Measurements from ENCODE around the gene WDR4.
"Not testable (repeated sequence)": the region's sequence is repeated elsewhere in the genome, so short reads cannot be mapped to it uniquely, and the experiment has no call there.

WDR4 gene, protein sequence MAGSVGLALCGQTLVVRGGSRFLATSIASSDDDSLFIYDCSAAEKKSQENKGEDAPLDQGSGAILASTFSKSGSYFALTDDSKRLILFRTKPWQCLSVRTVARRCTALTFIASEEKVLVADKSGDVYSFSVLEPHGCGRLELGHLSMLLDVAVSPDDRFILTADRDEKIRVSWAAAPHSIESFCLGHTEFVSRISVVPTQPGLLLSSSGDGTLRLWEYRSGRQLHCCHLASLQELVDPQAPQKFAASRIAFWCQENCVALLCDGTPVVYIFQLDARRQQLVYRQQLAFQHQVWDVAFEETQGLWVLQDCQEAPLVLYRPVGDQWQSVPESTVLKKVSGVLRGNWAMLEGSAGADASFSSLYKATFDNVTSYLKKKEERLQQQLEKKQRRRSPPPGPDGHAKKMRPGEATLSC

DNA sequence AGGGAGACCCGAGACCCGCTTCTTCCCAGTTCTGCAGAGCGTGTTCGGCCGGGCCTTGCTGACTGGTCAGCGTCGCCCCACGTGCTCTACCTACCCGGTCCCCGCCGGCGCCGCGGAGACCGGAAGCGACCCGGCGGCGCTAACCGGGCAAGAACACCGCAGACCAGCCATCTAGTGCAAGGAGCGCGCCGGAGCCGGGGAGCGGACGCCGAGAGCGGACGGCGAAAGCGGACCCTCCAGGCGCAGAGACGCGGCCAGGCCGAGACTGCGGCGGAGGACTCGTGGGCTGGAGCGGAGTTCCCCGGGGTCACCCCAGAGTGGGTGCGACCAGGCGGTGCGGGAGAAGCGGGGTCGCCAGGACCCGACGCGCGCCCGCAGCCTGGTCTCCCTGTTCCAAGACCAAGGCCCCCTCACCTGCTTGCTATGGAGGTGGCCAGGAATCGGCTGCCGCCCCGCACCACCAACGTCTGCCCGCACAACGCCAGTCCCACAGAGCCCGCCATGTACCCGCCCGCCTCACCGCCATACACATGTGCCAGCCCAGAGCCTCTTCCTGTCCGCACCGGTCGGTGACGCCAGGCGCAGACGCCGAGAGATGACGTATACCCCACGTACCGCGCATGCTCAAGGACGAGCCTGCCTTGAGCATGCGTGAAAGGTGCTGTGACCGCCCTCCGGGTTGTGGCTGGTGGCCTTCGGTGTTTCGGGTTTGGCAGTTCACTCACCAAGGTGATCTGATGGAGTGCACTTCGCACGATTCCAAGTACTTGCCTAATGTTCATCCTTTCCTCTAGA, at the start of gene WDR4:
WDR4 (minus strand) TSS at position 547 of the 795 bp plus-strand sequence; CDS start at position 503, 44 bp downstream.
- peak; percentile 98 for DNase-seq (ENCODE audit: low read depth in 2 of 2)

DNA sequence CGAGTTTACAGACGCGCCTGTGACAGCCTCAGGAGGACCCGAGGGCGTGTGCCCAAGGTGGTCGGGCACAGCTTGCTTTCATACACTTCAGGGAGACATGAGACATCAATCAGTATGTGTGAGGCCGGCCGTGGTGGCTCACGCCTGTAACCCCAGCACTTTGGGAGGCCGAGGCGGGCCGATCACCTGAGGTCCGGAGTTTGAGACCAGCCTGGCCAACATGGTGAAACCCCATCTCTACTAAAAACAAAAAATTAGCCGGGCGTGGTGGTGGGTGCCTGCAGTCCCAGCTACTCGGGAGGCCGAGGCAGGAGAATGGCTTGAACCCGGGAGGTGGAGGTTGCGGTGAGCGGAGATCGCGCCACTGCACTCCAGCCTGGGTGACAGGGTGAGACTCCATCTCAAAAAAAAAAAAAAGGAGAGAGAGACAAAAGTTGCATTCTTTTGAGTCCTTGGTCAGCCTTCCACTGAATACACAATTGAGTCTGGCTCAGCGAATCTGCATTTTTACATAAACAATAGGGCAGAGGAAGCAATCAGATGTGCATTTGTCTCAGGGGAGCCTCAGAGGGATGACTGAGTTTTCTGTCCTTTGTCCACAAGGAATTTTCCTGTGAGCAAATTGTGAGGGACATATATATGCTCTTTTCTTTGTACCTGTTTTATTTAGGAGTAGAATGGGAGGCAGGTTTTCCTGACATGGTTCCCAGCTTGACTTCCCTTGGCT, 48.3 kb upstream of the WDR4 start:
- DNase-seq (ENCODE audit: low read depth in 2 of 2) = not testable (repeated sequence)

DNA sequence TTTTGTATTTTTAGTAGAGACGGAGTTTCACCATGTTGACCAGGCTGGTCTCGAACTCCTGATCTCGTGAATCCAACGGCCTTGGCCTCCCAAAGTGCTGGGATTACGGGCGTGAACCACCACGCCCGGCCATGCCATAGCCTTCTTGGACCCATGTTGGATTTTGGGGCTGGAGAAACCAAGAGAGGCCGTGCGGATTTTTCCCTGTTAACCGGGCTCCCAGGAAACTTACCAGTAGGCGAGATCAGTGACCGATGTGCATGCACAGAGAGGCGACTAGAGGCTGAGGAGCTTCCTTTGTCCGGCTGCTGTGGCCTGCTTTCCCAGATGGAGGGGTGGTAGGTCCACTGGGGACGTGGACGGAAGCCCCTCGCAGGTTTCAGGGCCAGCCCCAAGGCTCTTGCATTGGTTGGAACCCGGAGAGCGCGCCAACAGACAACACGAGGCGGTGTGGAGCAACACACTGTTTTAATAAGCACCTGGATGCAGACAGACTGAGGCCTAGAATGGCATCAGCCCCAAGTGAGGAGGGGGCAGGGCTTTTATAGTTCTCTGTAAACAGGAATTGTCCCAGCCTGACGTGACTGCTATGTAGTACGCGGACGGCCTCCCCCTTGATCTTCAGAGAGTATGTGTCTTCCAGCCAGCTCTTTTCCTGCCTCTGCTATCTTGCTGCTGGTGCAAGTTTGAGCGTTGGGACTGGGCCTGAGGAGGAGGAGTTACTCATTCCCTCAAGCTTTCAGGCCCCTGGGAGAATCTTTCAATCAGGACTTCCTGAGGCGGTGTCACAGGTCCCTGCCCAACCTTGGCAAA, 46.0 kb upstream of the WDR4 start, which contains the start of gene ERVH48-1:
ERVH48-1 (minus strand) TSS at position 517 of the 813 bp plus-strand sequence. CDS start 6,624 bp downstream, outside the sequence.
- DNase-seq (ENCODE audit: low read depth in 2 of 2) = no peak

DNA sequence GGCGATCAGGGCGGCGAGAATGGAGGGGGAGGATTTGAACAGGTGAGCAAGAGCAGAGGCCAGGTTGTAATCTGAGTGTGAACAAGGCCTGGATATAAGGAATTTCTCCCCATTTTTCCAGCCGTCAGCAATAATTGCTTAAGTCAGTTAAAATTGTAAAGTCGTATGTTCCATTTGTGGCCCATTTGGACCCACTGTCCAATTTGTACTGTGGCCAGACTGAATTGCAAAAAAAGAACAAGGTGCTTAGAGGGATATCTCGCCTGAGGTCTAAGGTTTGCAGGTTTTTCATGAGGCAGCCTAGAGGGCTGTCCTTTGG, 45.1 kb upstream of the WDR4 start:
- DNase-seq (ENCODE audit: low read depth in 2 of 2) = no peak

DNA sequence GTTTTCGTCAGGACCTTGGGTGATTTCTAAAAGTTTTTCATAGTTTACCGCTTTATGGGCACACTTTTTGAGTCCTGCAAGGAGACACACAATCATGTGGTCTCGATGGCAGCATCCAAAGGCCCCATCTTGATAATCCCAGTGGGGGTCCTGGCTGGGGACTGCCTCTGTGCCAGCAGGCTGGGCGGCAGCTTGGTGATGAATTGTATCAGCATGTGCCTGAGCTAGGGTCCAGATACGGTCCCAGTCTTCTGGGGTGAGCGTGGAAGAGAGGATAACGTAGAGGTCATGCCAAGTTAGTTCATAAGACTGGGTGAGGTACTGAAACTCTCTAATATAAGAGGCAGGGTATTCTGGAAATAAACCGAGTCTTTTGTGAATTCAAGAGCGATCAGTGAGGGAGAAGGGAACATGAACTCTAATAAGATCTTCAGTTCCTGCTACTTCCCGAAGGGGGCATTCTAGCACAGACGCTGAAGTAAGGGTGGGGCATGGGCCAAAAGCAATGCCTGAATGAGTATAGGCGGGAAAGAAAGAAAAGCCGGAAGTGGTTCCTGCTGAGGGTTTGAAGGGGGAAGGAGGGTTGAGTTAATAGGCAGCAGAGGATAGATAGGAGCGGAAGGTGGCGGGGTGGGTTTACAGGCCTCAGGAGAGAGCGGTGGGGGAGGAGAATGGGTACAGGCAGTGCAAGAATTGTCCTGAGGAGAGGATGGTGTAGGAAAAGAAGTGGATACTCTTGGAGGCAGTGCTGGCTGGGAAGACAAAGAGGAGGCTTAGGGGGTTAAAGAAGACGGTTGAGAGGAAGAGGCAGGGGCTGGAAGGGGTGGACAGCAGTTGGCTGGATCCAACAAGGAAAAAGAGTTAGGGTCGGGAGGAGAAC, 44.5 kb upstream of the WDR4 start:
- peak; percentile 68 to 69 for DNase-seq (ENCODE audit: low read depth in 2 of 2)

DNA sequence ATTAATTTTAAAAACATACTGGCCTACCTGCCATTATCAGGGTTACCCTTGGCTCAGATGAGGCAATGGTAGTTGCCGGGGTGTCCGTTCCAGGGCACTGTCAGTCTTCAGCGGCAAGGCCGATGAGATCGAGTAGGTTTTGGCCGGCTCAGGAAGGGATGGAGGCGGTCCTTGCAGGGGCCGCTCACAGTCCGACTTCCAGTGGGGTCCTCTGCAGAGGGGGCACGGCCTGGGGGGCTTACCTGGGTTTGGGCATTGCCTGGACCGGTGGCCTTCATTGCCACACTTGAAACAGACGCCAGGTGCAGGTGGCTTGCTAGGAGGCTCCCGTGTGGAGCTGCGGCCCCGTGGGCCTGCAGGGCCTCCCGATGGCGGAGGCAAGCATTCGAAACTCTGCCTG, 43.6 kb upstream of the WDR4 start:
- DNase-seq (ENCODE audit: low read depth in 2 of 2) = no peak

DNA sequence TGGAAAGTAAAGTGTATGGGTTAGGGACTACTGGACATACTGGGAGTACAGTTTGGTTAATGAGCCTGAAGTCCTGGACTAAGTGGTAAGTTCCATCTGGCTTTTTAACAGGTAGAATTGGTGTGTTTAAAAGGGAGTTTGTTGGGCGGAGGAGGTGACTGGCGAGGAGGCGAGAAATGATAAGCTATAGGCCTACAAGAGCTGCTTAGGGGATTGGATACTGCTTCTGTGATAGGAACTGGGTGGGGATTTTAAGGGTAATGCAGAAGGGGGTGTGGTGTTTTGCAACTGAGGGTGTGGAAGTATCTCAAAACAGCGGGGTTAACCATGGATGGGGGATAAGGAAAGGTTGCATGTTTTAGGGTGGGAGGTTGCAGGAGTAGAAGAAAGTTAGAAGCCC, 42.6 kb upstream of the WDR4 start:
- DNase-seq (ENCODE audit: low read depth in 2 of 2) = no peak

DNA sequence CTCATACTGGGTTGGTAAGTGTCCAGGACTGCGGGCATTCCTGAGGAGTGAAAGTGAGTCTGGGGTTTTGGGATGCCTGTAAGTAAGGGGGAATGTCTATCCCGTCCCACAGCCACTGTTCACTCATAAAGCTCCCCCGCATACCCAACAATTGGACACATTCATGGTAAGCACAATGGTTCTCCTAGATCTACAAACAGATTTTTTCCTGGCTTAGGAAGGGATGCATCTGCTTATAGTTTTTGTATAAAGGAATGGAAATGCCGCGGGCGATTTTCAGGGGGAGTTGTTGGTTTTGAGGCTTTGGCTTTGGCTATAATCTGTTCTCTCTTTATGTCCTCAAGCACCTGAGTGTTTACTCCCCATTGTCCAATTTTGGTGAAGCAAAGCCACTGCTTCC, 39.0 kb upstream of the WDR4 start:
- DNase-seq (ENCODE audit: low read depth in 2 of 2) = no peak

DNA sequence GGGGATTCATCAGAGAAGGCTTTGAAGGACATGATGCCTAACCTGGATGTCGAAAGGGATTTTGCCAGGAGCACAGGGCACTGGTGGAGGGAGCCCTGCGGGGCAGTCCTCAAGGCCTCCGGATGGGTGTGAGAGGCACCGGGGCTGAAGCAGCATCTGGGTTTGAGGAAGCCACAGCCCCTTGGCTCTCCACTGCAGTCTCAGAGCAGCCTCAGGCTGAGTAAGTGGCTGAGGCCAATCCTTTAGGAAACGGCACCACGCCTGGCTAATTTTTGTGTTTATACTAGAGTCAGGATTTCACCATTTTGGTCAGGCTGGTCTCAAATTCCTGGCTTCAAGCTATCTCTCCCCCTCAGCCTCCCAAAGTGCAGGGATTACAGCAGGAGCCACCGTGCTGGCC, 34.1 kb upstream of the WDR4 start:
- no peak for DNase-seq (ENCODE audit: low read depth in 2 of 2)

DNA sequence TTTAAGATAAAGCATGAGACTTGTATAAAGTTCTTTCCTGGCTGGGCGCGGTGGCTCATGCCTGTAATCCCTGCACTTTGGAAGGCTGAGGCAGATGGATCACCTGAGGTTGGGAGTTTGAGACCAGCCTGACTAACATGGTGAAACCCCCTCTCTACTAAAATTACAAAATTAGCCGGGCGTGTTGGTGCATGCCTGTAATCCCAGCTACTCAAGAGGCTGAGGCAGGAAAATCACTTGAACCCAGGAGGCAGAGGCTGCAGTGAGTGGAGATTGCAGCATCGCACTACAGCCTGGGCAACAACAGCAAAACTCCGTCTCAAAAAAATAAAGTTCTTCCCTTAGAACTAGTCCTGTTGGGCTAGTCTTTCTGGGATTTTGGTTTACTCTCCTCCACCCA, 32.6 kb upstream of the WDR4 start:
- not testable (repeated sequence) for DNase-seq (ENCODE audit: low read depth in 2 of 2)

DNA sequence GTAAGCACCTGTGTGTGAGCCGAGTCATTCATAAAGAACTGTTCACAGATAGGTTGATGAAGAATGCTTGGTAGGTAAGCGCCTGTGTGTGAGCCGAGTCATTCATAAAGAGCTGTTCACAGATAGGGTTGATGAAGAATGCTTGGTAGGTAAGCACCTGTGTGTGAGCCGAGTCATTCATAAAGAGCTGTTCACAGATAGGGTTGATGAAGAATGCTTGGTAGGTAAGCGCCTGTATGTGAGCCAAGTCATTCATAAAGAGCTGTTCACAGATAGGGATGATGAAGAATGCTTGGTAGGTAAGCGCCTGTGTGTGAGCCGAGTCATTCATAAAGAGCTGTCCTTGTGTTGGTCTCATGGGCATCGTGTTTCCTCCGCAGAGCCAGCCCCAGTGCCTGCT, 29.1 kb upstream of the WDR4 start:
- DNase-seq (ENCODE audit: low read depth in 2 of 2) = not testable (repeated sequence)

DNA sequence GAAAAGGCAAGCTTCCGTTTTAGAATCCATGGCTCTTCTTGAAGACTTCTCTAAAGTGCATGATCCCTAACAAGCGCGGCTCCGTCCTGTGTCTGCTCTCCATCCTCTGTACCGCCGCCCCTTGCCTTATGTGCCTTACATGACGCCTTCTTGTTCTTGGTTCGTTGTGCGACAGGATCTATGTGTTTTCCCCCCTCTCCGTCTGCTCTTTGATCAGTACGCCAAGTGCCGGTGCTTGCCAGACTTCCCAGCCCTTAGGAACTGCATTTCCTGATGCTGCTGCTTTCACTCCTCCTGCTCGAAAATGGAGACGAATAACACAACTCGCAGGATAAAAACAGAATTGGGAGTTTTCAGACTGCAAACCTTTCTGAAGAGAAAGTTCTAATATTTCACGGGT, 26.9 kb upstream of the WDR4 start:
- DNase-seq (ENCODE audit: low read depth in 2 of 2) = no peak

DNA sequence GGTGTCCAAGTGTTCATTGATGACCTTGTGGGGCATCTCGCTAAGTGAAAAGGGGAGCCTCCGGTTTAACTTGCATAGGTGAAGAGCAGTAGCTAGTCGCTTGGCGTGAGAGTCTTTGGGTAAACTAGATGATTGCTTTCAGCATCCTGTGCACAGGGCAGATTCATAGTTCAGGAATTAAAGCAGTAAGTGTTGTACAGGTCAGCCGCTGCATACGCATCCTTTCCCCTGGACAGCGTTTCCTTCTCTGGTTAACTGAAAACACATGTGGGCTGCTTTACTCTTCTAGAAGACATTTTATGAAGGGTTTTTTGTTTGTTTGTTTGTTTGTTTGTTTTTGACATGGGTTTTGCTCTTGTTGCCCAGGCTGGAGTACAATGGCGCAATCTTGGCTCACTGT, 25.9 kb upstream of the WDR4 start:
- no peak for DNase-seq (ENCODE audit: low read depth in 2 of 2)

DNA sequence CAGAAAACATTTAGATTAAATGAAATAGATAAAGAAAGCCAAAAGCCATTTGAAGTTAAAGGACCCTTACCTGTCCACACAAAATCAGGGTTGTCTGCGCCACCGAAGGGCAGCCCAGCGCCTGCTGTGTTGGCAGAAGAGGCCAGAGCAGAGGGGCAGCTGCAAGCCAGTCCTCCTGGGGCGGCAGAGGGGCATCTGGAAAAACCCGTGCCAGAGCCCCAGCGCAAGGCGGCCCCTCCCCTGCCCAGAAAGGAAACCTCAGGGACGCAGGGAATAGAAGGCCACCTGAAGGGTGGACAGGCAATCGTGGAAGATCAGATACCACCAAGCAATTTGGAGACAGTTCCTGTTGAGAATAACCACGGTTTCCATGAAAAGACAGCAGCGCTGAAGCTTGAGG, 24.5 kb upstream of the WDR4 start:
- no peak for DNase-seq (ENCODE audit: low read depth in 2 of 2)

DNA sequence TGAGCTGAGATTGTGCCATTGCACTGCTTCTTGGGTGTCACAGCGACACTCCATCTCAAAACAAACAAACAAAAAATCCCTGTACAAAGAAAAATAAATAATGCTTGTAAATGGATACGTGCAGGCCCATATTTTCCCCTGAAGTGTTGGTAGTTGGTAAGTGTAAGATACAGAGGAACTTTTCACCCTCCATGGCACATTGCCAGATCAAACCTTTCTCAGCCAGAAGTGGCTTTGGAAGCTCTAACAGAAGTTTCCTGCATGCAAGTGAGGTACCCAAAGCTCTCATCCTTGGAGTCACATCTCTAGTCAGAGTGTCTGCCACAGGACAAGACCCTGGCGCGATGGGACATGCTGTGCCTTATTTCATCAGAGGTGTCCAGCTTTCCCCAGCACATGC, 21.1 kb upstream of the WDR4 start:
- DNase-seq (ENCODE audit: low read depth in 2 of 2) = no peak

DNA sequence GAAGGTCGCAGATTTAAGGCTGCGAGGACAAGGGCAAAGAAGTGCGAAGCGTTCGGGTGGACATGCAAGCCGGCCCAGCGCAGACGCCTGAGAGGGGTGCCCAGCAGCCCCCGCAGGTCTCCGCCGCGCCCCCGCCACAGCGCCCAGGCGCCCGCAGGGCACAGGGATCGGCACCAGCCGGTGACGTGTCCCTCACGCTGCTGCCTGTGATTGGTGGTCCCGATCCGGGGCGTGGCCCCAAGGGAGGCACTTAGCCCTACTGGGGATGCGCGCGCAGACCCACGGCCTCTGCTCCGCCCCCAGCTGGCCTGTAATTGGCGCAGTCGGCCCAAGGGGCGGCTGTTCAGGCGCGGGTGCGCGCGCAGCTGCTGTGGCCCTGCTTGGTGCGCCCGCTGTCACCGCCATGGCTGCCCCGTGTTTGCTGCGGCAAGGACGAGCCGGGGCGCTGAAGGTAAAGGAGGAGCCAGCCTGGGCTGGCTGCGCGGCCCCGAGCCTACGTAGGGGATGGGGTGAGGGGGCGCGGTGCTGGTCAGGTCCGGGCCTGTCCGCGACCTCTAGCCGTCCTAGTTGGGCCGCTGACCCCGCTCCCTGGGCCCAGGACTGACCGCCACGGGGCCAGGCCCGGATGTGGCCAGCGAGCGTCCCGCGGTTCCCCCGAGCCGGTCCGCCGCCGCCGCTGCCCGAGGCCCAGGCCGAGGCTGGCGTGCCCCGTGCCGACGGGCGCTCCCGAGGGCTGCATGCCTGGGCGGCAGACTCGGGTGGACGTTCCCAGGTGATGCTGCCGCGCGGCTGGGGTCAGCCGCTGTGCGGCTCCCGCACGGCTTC, 13.8 kb upstream of the WDR4 start, which contains the start of gene NDUFV3:
NDUFV3 (plus strand) TSS at position 379 of the 825 bp plus-strand sequence; CDS start at position 404, 25 bp downstream.
- DNase-seq (ENCODE audit: low read depth in 2 of 2) = peak; percentile 100

DNA sequence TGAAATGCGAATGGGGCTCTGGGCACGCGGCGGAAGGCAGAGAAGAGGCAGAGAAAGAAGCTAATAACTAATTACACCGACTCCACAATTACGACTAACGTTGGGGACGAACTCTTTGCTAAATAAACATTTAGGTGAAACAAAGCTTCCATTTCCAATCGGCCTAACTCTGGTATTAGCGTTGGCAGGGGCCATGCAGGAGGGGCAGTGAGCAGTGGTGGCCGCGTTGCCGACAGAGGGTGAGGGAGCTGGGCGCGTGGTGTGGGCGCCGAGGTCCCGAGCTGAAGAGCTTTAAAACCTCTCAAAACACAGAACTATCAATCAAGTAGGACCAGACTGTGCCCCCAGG, 13.2 kb upstream of the WDR4 start:
- DNase-seq (ENCODE audit: low read depth in 2 of 2) = no peak

DNA sequence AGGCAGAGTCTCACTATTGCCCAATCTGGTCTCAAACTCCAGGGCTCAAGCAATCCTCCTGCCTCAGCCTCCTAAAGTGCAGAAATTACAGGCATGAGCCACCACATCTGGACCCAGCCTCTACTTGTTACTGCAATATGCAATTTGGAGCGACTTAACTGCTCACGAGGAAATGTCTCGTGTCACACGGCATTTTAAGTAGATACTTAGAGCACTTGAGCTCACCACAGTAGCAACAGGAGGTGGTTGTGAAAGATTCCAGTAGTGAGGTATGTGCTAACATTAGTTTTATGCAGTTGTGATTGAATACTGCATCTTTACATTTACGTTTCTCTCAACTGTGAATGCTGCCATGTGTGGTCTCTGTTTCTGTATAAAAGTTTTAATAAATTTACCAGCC, 8.0 kb upstream of the WDR4 start:
- no peak for DNase-seq (ENCODE audit: low read depth in 2 of 2)

DNA sequence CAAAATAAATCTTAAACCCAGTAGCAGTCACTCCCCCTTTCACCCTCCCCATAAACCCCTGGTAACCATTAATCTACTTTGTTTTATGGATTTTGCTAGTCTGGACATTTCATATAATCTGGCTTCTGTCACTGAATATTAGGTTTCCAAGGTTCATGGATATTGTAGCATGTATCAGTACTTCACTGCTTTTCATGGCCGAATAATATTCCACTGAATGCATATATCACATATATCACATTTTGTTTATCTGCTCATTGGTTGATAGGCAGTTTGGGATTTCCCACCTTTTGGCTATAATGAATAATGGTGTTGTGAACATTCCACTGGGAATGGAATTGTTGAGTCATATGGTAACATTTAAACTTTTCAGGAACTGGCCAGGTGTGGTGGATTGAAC, 4.6 kb upstream of the WDR4 start:
- no peak for DNase-seq (ENCODE audit: low read depth in 2 of 2)

DNA sequence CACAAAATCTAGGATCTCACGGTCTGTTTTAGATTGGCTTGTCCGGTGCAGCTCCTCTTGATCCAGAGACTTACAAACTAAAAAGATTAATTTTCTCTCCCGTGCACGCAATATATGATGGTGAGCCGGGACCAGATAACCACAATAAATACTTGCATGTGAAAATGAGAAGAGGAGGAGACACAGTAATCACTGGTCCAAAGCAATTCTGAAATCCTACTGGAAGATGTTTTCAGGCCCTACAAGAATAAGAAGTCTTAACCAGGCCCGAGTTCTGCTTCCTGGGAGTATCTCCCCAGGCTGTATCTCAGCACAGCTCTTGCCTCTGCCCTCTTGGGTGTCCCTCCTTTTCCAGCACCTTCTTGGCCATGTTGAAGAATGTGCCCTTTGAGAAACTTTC, 1.0 kb upstream of the WDR4 start:
- DNase-seq (ENCODE audit: low read depth in 2 of 2) = no peak
